Astrocyte (in vitro differentiated cells and primary cell): Measurements from ENCODE around the gene GSX2. TPM values are rescaled to one million over a fixed set of nuclear protein-coding genes. Genes with fewer than 3 reads are reported as not detected.

Experiments
- DNase-seq: peaks from one replicate; pipeline ENCODE4 v3.0.0-alpha.2; 2010; ENCODE audit warnings: low read depth
- FAIRE-seq: peaks from 2 replicates; lab custom pipeline; 2011; peaks lifted over from hg19 to GRCh38; lab: Jason Lieb, UNC
- H2AFZ ChIP-seq: 2 replicates; pipeline ENCODE4 v1.6.0; 2012; ENCODE audit warnings: low read depth, low read length, inconsistent platforms
- H3K27ac ChIP-seq: 2 replicates; pipeline ENCODE4 v1.5.1; 2011; ENCODE audit warnings: low read depth, low read length, inconsistent platforms
- H3K27me3 ChIP-seq: 2 replicates; pipeline ENCODE4 v1.6.0; 2011; ENCODE audit warnings: low read length, inconsistent platforms; ENCODE audit not compliant: insufficient read depth
- H3K36me3 ChIP-seq: 2 replicates; pipeline ENCODE4 v1.5.1; 2011; ENCODE audit warnings: low read length, inconsistent platforms; ENCODE audit not compliant: insufficient read depth
- H3K4me1 ChIP-seq: 2 replicates; pipeline ENCODE4 v1.5.1; 2011; ENCODE audit warnings: low read length, inconsistent platforms; ENCODE audit not compliant: insufficient read depth
- H3K4me2 ChIP-seq: 2 replicates; pipeline ENCODE4 v1.6.0; 2012; ENCODE audit warnings: low read length, inconsistent platforms
- H3K4me3 ChIP-seq: 2 replicates; pipeline ENCODE4 v1.5.1; 2011; ENCODE audit warnings: low read depth, mild to moderate bottlenecking, low read length, inconsistent platforms; ENCODE audit not compliant: insufficient read depth
- H3K79me2 ChIP-seq: 2 replicates; pipeline ENCODE4 v1.6.0; 2012; ENCODE audit warnings: mild to moderate bottlenecking, low read length, inconsistent platforms; ENCODE audit not compliant: insufficient read depth
- H3K9ac ChIP-seq: 2 replicates; pipeline ENCODE4 v1.6.0; 2012; ENCODE audit warnings: mild to moderate bottlenecking, low read length, inconsistent platforms
- H3K9me3 ChIP-seq: 2 replicates; pipeline ENCODE4 v1.5.1; 2012; ENCODE audit warnings: low read depth, mild to moderate bottlenecking, low read length, inconsistent platforms; ENCODE audit not compliant: insufficient read depth
- H4K20me1 ChIP-seq: 2 replicates; pipeline ENCODE4 v1.6.0; 2012; ENCODE audit warnings: low read length, inconsistent platforms; ENCODE audit not compliant: insufficient read depth
- H3K27ac Mint-ChIP-seq: one replicate; pipeline ENCODE4 v1.8.0; 2021; ENCODE audit warnings: mild to moderate bottlenecking, mixed read lengths; ENCODE audit not compliant: unreplicated experiment
- H3K27me3 Mint-ChIP-seq: one replicate; pipeline ENCODE4 v1.8.0; 2021; ENCODE audit warnings: low read depth, mixed read lengths; ENCODE audit not compliant: unreplicated experiment
- H3K36me3 Mint-ChIP-seq: one replicate; pipeline ENCODE4 v1.8.0; 2021; ENCODE audit warnings: low read depth, mixed read lengths; ENCODE audit not compliant: unreplicated experiment
- H3K4me1 Mint-ChIP-seq: one replicate; pipeline ENCODE4 v1.8.0; 2021; ENCODE audit warnings: low read depth, mixed read lengths; ENCODE audit not compliant: unreplicated experiment
- H3K4me3 Mint-ChIP-seq: one replicate; pipeline ENCODE4 v1.8.0; 2021; ENCODE audit warnings: mild to moderate bottlenecking, moderate library complexity, mixed read lengths; ENCODE audit not compliant: unreplicated experiment
- H3K9me3 Mint-ChIP-seq: one replicate; pipeline ENCODE4 v1.8.0; 2021; ENCODE audit warnings: mild to moderate bottlenecking, mixed read lengths; ENCODE audit not compliant: unreplicated experiment
- CTCF ChIP-seq: IDR thresholded peaks from 2 replicates; pipeline ENCODE4 v1.5.1; 2011; ENCODE audit warnings: low read depth, mild to moderate bottlenecking, inconsistent platforms, low read length, moderate library complexity; ENCODE audit not compliant: insufficient read depth
- EZH2 ChIP-seq: IDR thresholded peaks from 2 replicates; pipeline ENCODE4 v1.6.1; 2012; ENCODE audit warnings: mild to moderate bottlenecking, low read length, inconsistent platforms; ENCODE audit not compliant: insufficient read depth
- total RNA-seq: library from RNA; stranded (reverse); gene quantifications from 2 replicates; pipeline ENCODE4 v1.2.1, GENCODE V29; 2021

The GSX2 gene
- total RNA-seq, 1 donor from 2014 or later, result 1.7 TPM

- DNase-seq, result peak; percentile 48
- H3K4me1 ChIP-seq, result peaks cover 21% of the 10 kb centered on the region
- Mint-ChIP-seq H3K9me3 (no peaks in the 10 kb centered on the region), H3K27ac (peak overlapping the region; percentile 84), H3K27me3 (no peaks in the 10 kb centered on the region), H3K4me3 (peak overlapping the region; percentile 40), H3K4me1 (peaks cover 31% of the 10 kb centered on the region), H3K36me3 (no peaks in the 10 kb centered on the region)
- peak overlapping the region; percentile 20 for H3K27ac ChIP-seq
- no peaks in the 10 kb centered on the region for H3K9me3 ChIP-seq
- H3K27me3 ChIP-seq, result no peaks in the 10 kb centered on the region
- no peak overlapping the region for H3K9ac ChIP-seq
- H3K4me3 ChIP-seq, result no peak overlapping the region
- no peaks in the 10 kb centered on the region for H3K36me3 ChIP-seq
- H3K4me2 ChIP-seq, result peak overlapping the region; percentile 52
- H2AFZ ChIP-seq, result no peak overlapping the region
- no peaks in the 10 kb centered on the region for H3K79me2 ChIP-seq
- peak; percentile 47 for FAIRE-seq
- TF ChIP-seq CTCF, result no peak
- no peak for TF ChIP-seq EZH2
- H4K20me1 ChIP-seq, result no peaks in the 10 kb centered on the region
These were observed 23.3 kb upstream of the GSX2 start for GRCh38 chr4:54076673-54077072.

GRCh38 chr4:54077812-54078211 lies 22.2 kb upstream of the GSX2 start:
- no peaks in the 10 kb centered on the region for H3K9me3 Mint-ChIP-seq
- no peaks in the 10 kb centered on the region for H3K79me2 ChIP-seq
- H3K4me1 ChIP-seq, result peaks cover 29% of the 10 kb centered on the region
- DNase-seq, result peak; percentile 66
- no peaks in the 10 kb centered on the region for H3K9me3 ChIP-seq
- no peak overlapping the region for H3K4me3 Mint-ChIP-seq
- no peak overlapping the region for H3K4me3 ChIP-seq
- H3K27ac ChIP-seq, result peak overlapping the region; percentile 29
- peak overlapping the region; percentile 52 for H3K4me2 ChIP-seq
- no peaks in the 10 kb centered on the region for H3K36me3 Mint-ChIP-seq
- H3K36me3 ChIP-seq, result no peaks in the 10 kb centered on the region
- peaks cover 42% of the 10 kb centered on the region for H3K4me1 Mint-ChIP-seq
- no peak for TF ChIP-seq CTCF
- no peak for TF ChIP-seq EZH2
- H3K27me3 Mint-ChIP-seq, result no peaks in the 10 kb centered on the region
- H3K9ac ChIP-seq, result peak overlapping the region; percentile 9
- H3K27me3 ChIP-seq, result no peaks in the 10 kb centered on the region
- H2AFZ ChIP-seq, result no peak overlapping the region
- H3K27ac Mint-ChIP-seq, result peak overlapping the region; percentile 84
- no peaks in the 10 kb centered on the region for H4K20me1 ChIP-seq
- FAIRE-seq, result peak; percentile 59

GRCh38 chr4:54082168-54082567 lies 17.8 kb upstream of the GSX2 start:
- peak overlapping the region; percentile 51 for H3K4me2 ChIP-seq
- H2AFZ ChIP-seq, result no peak overlapping the region
- no peaks in the 10 kb centered on the region for H3K27me3 ChIP-seq
- H3K9ac ChIP-seq, result no peak overlapping the region
- H3K4me1 Mint-ChIP-seq, result peaks cover 44% of the 10 kb centered on the region
- H3K79me2 ChIP-seq, result no peaks in the 10 kb centered on the region
- no peaks in the 10 kb centered on the region for H3K27me3 Mint-ChIP-seq
- no peaks in the 10 kb centered on the region for H4K20me1 ChIP-seq
- peak overlapping the region; percentile 67 for H3K27ac Mint-ChIP-seq
- peaks cover 28% of the 10 kb centered on the region for H3K4me1 ChIP-seq
- H3K9me3 Mint-ChIP-seq, result no peaks in the 10 kb centered on the region
- peak overlapping the region; percentile 33 for H3K27ac ChIP-seq
- TF ChIP-seq EZH2, result no peak
- no peak for TF ChIP-seq CTCF
- H3K36me3 ChIP-seq, result no peaks in the 10 kb centered on the region
- no peaks in the 10 kb centered on the region for H3K36me3 Mint-ChIP-seq
- H3K4me3 Mint-ChIP-seq, result no peak overlapping the region
- DNase-seq (peak; percentile 97), FAIRE-seq (peak; percentile 100)
- H3K9me3 ChIP-seq, result no peaks in the 10 kb centered on the region
- H3K4me3 ChIP-seq, result no peak overlapping the region
